ENCODE data around the gene SLC25A26.

- TF ChIP-seq CTCF (optimal IDR thresholded peaks at IDR 0.05 in 1 of 3, IDR thresholded peaks at IDR 0.05 in 1 of 3, conservative IDR thresholded peaks at IDR 0.05 in 1 of 3; ENCODE audit: extremely low read depth in 1 of 3, insufficient read depth in 2 of 3, low read length in 3 of 3) (no peak), EZH2 (IDR thresholded peaks at IDR 0.05; ENCODE audit: low read length) (no peak)
Observed at GRCh38 chr3:66353039-66353438, 132.2 kb downstream of the SLC25A26 start.
